Measurements from ENCODE around the gene RHOU. TPM values are rescaled to one million over a fixed set of nuclear protein-coding genes. Genes with fewer than 3 reads are reported as not detected.

Gene RHOU
- total RNA-seq, 1 donor from 2014 or later: 67.0 TPM

- H3K36me3 ChIP-seq: no peaks in the 10 kb centered on the region
- H3K4me1 ChIP-seq: peaks cover 12% of the 10 kb centered on the region
- H3K4me2 ChIP-seq: no peak overlapping the region
- no peaks in the 10 kb centered on the region for H3K9me3 ChIP-seq (ENCODE audit: low read depth)
- no peaks in the 10 kb centered on the region for H3K79me2 ChIP-seq (ENCODE audit: low read depth)
- H3K36me3 Mint-ChIP-seq: no peaks in the 10 kb centered on the region
- H3K4me3 ChIP-seq: no peak overlapping the region
- H3K9me3 Mint-ChIP-seq: peaks cover 4% of the 10 kb centered on the region
- H3K4me3 Mint-ChIP-seq: no peak overlapping the region
- no peaks in the 10 kb centered on the region for H3K27me3 ChIP-seq
- H4K20me1 ChIP-seq (ENCODE audit: low read depth): no peaks in the 10 kb centered on the region
- TF ChIP-seq EZH2 (IDR thresholded peaks at IDR 0.05) (no peak), CTCF (IDR thresholded peaks at IDR 0.05) (no peak), EZH2phosphoT487 (IDR thresholded peaks at IDR 0.05) (no peak)
- H3K27ac ChIP-seq: no peak overlapping the region
- DNase-seq (ENCODE audit: low spot score): no peak
- H2AFZ ChIP-seq (replicated peaks): no peak overlapping the region
- H3K27me3 Mint-ChIP-seq (ENCODE audit: insufficient read depth, low read depth): peaks cover 2% of the 10 kb centered on the region
- H3K9ac ChIP-seq: no peak overlapping the region
- no peaks in the 10 kb centered on the region for H3F3A ChIP-seq (ENCODE audit: low read depth)
- no peak overlapping the region for H3K27ac Mint-ChIP-seq
- peaks cover 2% of the 10 kb centered on the region for H3K4me1 Mint-ChIP-seq
These were observed 42.7 kb downstream of the RHOU start for GRCh38 chr1:228778026-228778425.

DNA sequence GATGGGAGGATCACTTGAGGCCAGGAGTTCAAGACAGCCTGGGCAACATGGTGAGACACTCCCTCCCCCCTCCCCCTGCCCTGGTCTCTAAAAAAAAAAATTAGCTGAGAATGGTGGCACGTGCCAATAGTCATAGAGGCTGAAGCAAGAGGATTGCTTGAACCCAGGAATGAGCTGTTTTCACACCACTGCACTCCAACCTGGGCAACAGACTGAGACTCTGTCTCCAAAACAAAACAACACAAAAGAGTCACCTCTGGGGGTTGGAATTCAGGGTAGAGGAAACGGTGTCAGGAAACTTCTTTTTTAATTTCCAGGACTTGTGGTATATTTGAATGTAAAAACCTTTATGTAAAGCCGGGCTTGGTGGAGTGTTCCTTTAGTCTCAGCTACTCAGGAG lies 43.2 kb downstream of the RHOU start:
- H3K79me2 ChIP-seq (ENCODE audit: low read depth): no peaks in the 10 kb centered on the region
- H3K4me1 Mint-ChIP-seq: peaks cover 2% of the 10 kb centered on the region
- H3K4me2 ChIP-seq: no peak overlapping the region
- TF ChIP-seq CTCF (IDR thresholded peaks at IDR 0.05) (no peak), EZH2phosphoT487 (IDR thresholded peaks at IDR 0.05) (no peak), EZH2 (IDR thresholded peaks at IDR 0.05) (no peak)
- peaks cover 3% of the 10 kb centered on the region for H3K9me3 Mint-ChIP-seq
- H3K9ac ChIP-seq: no peak overlapping the region
- no peak for DNase-seq (ENCODE audit: low spot score)
- H3K36me3 Mint-ChIP-seq: no peaks in the 10 kb centered on the region
- no peaks in the 10 kb centered on the region for H3K9me3 ChIP-seq (ENCODE audit: low read depth)
- H3K4me3 ChIP-seq: no peak overlapping the region
- H3K27me3 ChIP-seq: no peaks in the 10 kb centered on the region
- no peak overlapping the region for H2AFZ ChIP-seq (replicated peaks)
- no peak overlapping the region for H3K4me3 Mint-ChIP-seq
- H3K4me1 ChIP-seq: peaks cover 12% of the 10 kb centered on the region
- H3K36me3 ChIP-seq: no peaks in the 10 kb centered on the region
- H3K27ac ChIP-seq: no peak overlapping the region
- no peak overlapping the region for H3K27ac Mint-ChIP-seq
- no peaks in the 10 kb centered on the region for H4K20me1 ChIP-seq (ENCODE audit: low read depth)
- H3F3A ChIP-seq (ENCODE audit: low read depth): no peaks in the 10 kb centered on the region
- peaks cover 2% of the 10 kb centered on the region for H3K27me3 Mint-ChIP-seq (ENCODE audit: insufficient read depth, low read depth)

- no peak overlapping the region for H3K27ac ChIP-seq
- H3F3A ChIP-seq (ENCODE audit: low read depth): no peaks in the 10 kb centered on the region
- no peaks in the 10 kb centered on the region for H4K20me1 ChIP-seq (ENCODE audit: low read depth)
- H3K36me3 ChIP-seq: no peaks in the 10 kb centered on the region
- Mint-ChIP-seq H3K27ac (no peak overlapping the region), H3K27me3 (ENCODE audit: insufficient read depth, low read depth) (peaks cover 2% of the 10 kb centered on the region), H3K4me3 (no peak overlapping the region), H3K9me3 (peaks cover 3% of the 10 kb centered on the region), H3K36me3 (no peaks in the 10 kb centered on the region), H3K4me1 (peaks cover 2% of the 10 kb centered on the region)
- H3K9ac ChIP-seq: no peak overlapping the region
- H3K79me2 ChIP-seq (ENCODE audit: low read depth): no peaks in the 10 kb centered on the region
- no peak overlapping the region for H3K4me2 ChIP-seq
- no peak overlapping the region for H2AFZ ChIP-seq (replicated peaks)
- DNase-seq (ENCODE audit: low spot score): no peak
- H3K4me3 ChIP-seq: no peak overlapping the region
- H3K9me3 ChIP-seq (ENCODE audit: low read depth): no peaks in the 10 kb centered on the region
- no peak for TF ChIP-seq CTCF (IDR thresholded peaks at IDR 0.05)
- no peak for TF ChIP-seq EZH2 (IDR thresholded peaks at IDR 0.05)
- TF ChIP-seq EZH2phosphoT487 (IDR thresholded peaks at IDR 0.05): no peak
- H3K4me1 ChIP-seq: peaks cover 12% of the 10 kb centered on the region
- no peaks in the 10 kb centered on the region for H3K27me3 ChIP-seq
These were observed 43.7 kb downstream of the RHOU start for GRCh38 chr1:228778961-228779360.

All from neural progenitor cell (in vitro differentiated cells).